D721Med (cell line): ENCODE results near the gene B4GALT6.

Experiments
- DNase-seq: peaks from one replicate; pipeline ENCODE4 v3.0.0; 2011; ENCODE audit warnings: low spot score; ENCODE audit not compliant: insufficient read length
- FAIRE-seq: peaks from 2 replicates; lab custom pipeline; 2011; peaks lifted over from hg19 to GRCh38; lab: Jason Lieb, UNC
- CTCF ChIP-seq: IDR thresholded peaks from 2 replicates; pipeline ENCODE4 v1.5.1; 2012; ENCODE audit warnings: mild to moderate bottlenecking, control low read depth; ENCODE audit not compliant: insufficient read depth; ENCODE audit errors: missing control alignments

Gene B4GALT6

GRCh38 chr18:31680433-31680811, 4.0 kb downstream of the B4GALT6 start:
- TF ChIP-seq CTCF: no peak
- FAIRE-seq (no peak), DNase-seq (no peak)

GRCh38 chr18:31679791-31680432, 4.5 kb downstream of the B4GALT6 start:
- DNase-seq: no peak
- no peak for FAIRE-seq
- TF ChIP-seq CTCF: no peak

- FAIRE-seq (no peak), DNase-seq (no peak)
- no peak for TF ChIP-seq CTCF
These were observed 5.1 kb downstream of the B4GALT6 start for GRCh38 chr18:31679133-31679742.

- DNase-seq (no peak), FAIRE-seq (no peak)
- no peak for TF ChIP-seq CTCF
These were observed 6.0 kb downstream of the B4GALT6 start for GRCh38 chr18:31678425-31678824.

- DNase-seq (no peak), FAIRE-seq (no peak)
- no peak for TF ChIP-seq CTCF
These were observed 6.8 kb downstream of the B4GALT6 start for GRCh38 chr18:31677592-31677991.

GRCh38 chr18:31675404-31675803, 9.0 kb downstream of the B4GALT6 start:
- no peak for DNase-seq
- no peak for TF ChIP-seq CTCF
- peak; percentile 29 for FAIRE-seq

- no peak for TF ChIP-seq CTCF
- DNase-seq (no peak), FAIRE-seq (peak; percentile 48)
These were observed 11.7 kb downstream of the B4GALT6 start for GRCh38 chr18:31672628-31673135.
